HTERT RPE-1 (cell line): ENCODE measurements around the gene SLPI.

ENCODE experiments used
- in situ Hi-C: fragments of 300-500 bp; cut with MboI; formaldehyde crosslinking; loops from 4 replicates; pipeline ENCODE4 v1.14.3; 2020; ENCODE audit warnings: low sequenced_read_pairs

SLPI gene

DNA sequence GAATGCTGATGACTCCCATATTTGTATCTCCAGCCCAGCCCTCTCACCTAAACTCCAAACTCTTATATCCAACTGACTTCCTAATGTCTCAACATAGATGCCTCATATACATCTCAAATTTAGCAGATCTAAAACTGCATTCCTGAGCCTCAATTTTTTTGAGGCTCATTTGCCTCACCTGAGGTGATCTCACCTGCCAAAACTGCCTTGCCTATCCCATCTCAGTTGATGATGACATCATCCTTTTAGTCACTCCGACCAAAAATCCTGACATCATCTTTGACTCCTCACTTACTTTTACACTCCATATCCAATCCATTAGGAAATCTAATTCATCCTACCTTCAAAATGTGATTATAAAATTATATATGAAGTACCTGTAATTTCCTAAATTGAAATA, 25.6 kb upstream of the SLPI start:
- in situ Hi-C loops = no loop called here

DNA sequence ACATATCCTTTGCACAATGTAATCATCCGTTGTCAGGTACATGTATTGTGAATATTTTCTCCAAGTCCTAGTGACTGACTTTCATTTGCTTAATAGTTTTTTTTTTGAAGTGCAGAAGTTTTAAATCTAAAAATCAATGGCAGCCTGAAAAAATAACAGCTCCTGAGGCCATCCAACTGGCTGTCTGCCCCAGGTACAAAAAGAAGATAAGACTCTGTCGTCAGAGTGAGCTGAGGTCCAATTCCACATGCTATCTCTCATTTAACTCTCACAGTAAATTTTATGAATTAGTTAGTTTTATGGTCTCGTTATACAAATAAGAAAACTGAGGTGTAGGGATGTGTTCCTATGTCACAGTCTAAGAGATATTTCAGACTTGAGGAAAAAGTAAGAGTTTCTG, 21.0 kb upstream of the SLPI start:
- in situ Hi-C loops = no loop called here

DNA sequence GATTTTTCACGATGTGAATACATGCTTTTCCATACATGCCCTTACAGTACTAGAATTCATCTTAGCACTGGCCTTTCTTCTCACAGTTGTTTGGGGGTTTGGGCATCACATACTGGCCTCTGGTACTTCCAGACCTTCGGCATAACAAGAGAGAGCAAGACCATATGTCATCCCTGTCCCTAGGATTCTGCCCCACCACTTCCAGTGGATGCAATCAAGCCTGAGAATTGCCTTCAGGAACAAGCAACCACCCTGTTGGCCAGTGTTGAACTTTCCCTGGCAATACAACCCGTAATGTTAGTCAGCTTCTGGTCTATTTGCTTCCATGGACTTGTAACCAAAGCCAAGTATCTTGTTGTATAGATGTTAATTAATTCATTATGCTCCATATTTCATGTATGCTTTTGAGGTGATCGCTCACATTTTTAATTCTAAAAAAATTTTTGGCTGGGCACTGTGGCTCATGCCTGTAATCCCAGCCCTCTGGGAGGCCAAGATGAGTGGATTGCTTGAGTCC, 15.4 kb upstream of the SLPI start:
- in situ Hi-C loops = no loop called here

DNA sequence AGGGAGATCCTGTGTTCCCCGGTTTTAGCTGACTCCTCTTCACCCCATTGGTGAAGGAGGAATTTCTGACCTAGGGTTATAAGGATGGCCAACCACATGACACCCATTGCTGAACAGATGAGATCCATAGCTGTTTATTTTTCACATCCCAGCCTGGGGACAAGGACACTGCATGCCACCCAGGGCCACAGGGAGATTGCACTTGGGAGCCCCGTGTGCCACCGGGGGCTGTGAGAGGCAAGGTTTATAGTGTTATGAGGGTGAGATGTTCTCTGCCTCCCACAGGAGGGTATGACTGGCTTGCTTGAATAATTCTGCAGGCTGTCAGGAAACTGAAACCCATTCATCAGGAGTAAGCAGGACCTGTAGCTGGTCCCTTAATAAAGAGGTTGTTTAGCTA, 14.7 kb upstream of the SLPI start:
- in situ Hi-C loops = no loop called here

DNA sequence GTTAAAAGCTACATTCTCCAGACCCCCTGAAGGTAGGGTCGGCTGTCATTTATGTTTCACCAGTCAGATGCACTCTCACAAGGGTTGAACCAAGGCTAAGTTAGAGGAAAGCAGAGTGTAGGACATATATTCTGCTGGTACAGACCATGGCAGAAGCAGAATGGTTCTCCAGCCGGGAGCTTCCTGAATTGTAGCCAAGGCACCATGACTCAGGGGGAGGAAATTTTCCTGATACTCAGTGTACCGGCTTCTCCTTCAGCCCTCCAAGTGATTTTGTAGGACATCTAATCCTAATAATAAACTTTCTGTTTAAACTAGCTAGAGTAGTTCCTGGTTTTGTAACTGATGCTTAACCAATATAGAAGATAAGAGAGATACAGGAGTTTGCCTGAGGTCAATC, 14.2 kb upstream of the SLPI start:
- in situ Hi-C loops = no loop called here

DNA sequence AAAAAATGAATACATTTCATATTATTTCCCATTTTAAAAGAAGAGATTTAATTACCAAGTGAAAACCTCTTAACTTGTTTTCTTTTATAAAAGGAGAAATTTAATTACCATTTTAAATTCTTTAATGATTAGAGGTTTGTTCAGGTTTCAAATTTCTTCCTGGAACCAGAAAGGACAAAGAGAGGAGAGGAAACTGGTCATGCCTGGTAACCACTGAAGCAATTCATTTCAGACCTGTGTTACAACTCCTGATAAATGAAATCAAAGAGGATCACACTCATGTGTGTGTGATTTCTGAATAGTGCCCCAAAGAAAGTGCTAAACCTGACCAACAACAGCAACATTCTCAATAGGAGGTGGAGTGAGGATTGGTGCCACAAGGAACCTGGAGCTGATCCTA, 12.6 kb upstream of the SLPI start:
- in situ Hi-C loops = no loop called here

DNA sequence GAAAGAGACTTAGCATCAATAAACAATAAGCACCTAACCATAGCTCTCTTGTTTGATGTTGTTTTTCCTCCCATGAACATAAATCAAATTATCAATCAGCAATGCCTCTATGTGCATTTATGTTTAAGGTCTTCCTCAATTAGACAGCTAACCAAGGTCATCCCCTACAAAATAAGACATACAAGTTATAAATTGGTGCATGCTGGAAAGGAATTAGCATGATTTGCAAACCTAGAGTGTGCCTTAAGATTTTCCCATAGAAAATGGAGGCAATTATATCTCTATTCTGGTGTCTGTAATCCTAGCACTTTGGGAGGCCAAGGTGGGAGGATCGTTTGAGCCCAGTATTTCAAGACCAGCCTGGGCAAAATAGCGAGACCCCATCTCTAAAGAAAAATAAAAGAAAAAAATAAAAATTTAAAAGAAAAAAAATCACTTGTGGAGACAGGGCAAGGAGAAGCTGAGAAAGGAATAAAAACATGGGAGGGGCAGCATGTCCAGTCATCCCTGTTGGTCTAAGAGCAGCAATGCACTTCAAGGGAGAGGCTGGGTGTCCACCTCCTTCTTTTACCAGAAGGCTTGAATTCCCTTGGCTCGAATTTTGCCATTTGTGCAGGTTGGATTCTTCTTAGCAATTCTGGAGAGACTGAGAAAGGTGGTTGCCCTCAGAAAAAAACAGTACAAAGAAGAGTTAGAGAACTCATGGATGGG, 9.3 kb upstream of the SLPI start:
- in situ Hi-C loops = no loop called here

DNA sequence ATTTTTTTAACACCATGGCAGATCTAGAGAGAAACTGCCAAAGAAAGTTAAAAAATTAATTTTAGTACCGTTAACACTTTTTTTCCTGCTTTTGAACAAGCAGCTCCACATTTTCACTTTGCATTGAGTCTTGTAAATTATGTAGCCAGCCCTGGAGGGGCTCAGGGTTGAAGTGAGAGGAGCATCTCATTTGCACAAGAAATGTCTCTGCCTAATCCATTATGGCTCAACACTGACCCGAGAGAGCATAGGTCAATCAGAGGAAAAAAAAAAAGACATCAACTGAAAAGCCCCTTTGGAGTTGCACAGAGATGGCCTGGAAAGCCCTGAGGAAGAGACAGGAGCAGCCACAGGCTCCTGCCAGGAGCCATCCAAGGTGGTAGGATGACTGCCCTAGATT, 4.3 kb upstream of the SLPI start:
- in situ Hi-C loops = no loop called here

DNA sequence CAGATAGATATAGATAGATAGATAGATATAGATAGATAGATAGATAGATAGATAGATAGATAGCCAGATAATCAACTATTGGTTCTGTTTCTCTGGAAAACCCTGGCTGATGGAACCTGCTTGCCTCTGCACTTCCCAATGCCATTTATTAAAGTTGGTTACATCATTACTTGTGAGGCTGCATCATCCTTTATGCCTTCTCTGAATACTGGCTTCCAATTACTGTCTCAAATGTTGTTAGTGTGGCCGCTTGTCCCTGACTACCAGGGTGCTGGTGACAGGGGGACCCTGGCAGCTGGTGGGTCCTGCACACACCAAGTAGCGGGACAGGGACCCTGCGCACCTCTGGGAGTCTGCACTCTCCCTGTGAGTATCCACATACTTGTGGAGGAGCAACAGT, 3.9 kb upstream of the SLPI start:
- in situ Hi-C loops = no loop called here

DNA sequence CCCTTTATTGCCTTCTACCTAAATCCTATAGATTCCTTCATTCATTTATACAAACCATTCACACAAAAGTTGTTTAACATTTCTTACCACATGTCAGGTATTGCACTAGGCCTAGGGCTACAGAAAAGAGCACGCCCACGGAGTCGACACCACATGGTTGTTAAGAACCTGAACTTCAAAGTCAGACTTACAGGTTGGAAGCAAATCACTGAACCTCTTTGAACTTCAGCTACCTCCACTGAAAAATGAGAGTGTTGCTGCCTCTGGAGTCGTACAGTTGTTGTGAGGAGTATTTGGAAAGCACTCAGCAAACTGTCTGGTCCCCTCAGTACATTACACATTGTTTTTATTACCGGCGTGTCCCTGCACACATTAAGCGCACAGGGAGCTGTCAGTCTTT, 3.3 kb upstream of the SLPI start:
- in situ Hi-C loops = no loop called here

DNA sequence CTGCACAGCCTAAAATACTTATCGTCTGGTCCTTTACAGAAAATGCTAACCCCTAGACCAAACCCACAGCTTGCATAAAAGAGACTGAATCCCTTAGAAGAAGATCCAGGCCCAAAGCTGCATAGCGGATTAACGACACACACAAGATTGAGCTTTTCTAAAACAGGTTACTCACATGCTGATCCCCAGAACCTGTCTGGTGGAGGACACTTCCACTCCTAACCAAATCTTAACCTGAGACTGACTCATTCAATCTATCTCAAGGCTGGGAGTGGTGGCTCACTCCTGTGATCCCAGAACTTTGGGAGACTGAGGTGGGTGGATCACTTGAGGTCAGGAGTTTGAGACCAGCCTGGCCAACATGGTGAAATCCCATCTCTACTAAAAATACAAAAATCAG, 2.8 kb upstream of the SLPI start:
- in situ Hi-C loops = no loop called here

DNA sequence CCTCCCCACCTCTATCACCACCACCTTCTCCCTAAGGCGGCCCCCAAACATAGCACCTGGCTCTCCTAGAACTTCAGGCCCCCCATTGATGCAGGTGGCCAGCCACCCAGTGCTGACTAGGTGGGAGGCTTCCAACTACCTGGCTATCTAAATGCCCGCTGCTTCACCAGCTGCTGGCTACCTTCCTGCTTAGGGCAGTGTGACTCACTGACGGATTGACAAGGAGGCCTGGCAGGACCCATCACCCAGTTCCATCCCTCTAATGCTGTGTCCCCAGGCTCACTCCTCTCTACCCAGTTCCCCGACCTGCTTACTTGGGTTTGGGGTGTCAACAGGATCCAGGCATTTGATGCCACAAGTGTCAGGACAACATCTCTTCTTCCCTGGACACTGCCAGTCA, 1.1 kb downstream of the SLPI start:
- in situ Hi-C loops = no loop called here

DNA sequence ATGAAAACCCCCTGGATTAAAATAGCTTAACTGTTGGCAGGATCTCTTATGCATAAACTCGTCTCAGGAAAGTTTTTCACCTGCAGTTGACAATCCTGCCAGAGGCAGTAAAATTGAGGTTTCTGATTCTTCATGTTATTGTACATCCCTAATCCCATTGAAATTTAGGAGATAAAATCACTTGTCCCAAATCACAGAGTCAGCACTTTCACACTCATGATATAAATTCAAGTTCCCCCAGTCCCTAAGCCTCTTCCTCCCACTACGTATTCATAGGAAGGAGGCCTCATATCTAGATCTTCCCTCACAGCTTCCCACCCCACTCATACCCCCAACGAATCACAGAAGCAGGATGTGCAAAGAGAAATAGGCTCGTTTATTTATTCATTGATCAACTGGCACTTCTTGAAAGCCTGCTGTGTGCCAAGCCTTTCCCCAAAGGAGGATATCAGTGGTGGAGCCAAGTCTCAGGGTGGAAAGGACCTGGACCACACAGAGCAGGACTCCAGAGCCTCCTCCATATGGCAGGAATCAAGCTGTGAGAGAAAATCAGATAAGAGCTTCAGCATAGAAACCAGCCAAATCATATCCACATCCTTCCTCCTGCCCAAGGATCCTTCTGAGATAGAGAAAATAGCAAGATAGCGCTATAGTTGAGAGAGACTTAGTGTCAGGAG, 2.3 kb downstream of the SLPI start:
- in situ Hi-C loops = no loop called here

DNA sequence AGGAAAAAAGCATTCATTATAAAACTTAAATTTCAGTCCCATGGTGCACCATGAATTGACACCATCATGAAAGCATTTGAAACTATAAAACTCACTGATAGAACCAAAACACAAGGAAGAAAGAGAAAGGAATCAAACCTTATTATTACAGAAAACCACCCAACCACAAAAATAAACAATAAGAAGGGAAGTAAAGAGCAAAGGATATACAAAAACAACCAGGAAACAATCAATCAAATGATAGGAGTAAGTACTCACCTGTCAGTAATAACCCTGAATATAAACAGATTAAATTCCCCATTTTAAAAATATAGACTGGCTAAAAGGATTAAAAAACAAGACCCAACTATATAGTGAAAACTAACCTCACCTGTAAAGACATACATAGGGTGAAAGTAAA, 5.8 kb downstream of the SLPI start:
- in situ Hi-C loops = no loop called here

DNA sequence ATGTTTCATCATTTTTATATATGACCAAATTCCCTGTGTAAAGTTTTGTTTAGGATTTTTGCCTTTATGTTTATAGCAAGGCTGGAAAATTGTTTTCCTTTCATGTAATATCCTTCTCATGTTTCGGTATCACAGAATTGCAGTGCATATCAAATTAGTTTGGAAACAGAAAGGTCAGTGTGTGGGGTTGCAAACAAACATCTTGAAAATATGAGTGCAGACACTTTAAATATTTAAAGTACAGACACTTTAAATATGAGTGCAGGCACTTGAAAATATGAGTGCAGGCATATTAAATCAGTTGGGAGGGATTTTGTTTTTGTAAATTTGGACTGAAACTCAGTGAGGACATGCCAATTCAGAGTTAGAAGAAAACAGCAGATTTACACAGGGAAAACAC, 6.5 kb downstream of the SLPI start:
- in situ Hi-C loops = no loop called here

DNA sequence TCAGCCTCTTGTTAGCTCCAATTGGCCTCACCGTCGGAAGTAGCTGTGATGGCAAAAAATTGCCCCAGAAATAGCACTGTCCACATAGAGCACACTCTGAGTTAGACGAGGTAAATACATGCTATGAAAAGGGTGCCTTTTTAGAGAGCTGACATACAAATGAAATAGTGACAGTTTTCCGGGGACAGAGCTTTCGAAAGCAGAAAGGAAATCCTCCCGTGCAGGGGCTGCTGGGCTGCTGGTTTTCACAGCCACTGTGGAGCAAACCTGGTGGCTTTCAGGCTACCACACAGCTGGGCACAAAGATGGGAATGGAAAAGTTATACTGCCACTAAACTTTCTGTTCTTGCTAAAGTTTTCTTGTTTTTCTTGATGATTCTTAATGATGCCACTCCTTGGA, 8.3 kb downstream of the SLPI start:
- in situ Hi-C loops = no loop called here

DNA sequence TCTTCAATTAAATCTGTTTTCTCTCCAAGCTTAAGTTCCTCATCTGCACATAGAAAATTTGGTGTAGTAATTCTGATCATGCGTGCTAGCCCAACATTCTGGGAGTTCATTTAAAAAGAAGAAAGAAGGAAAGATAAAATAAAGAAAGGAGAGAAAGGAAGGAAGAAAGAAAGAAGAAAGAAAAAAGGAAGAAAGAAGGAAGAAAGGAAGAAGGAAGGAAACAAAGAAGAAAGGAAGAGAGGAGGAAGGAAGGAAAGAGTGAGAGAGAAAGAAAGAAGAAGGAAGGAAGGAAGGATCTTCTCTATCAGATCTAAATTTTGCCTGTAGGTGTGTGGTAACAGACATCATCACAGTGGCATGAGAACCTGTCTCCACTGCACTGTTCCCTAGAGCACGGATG, 16.2 kb downstream of the SLPI start:
- in situ Hi-C loops = no loop called here

DNA sequence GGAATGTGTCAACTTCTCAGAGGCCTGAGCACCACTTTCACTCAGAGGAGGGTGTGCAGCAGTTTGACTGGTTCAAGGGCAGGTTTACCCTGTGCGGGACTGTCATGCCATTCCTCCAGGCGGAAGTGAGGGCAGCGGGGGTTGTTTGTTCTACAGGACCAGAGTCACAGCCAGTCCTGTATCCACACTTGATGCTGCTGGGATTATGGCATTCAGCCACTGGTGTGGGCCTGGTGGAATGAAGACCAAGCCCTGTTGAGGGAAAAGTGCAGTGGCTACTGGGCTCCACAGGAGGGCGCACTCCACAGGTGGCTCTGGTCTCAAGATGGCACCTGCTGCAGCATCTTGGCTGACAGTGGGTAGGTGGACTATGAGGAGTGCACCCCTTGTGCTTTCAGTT, 18.4 kb downstream of the SLPI start:
- in situ Hi-C loops = no loop called here

DNA sequence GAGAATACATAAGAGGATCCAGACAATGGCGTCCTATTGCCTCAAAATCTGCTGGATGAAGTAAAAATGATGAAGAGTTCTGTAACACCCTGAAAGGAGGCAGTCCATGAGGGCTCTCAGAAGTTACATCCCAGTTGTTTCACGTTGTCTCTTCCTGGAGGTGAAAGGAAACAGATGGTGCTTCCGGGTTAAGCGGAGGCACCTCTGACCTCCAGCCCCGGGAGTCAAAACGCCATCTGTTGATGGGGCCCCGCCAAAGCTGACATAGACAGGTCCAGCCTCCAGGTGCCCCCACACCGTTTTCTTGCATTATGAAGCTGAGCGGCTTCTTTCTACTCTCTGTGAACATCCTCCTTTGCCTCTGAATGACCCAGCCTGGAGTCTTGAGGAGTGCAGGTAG, 23.7 kb downstream of the SLPI start:
- in situ Hi-C loops = no loop called here

DNA sequence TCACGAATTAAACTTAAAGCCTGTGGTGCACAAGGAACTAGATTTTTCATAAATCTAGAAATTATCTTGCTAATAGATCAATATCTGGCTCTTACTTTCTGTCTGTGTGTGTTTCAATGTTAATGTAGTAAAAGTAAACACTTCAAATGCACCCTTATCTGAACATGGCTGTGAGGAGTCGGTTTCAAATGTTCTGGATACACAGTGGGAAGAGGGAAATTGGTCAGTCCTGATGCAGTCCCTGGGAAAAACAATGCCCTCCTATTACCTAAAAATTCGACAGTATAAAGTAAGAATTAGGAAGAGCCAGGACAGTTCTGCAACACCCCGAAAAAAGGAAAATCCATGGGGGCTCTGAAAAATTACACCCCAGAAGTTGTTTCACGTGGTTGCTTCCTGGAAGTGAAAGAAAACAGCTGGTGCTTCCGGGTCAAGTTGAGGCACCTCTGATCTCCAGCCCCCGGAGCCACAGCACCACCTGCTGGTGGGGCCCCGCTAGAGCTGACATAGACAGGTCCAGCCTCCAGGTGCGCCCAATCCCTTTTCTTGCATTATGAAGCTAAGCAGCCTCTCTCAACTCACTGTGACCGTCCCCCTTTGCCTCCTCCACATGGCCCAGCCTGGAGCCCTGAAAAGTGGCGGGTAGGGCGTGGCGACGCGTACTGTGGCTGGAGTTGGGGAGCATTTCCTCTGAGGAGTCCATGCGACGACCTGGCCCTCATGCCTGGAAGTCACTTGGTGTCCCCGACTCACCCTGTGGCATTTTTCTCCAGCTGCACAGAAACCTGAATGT, 24.9 kb downstream of the SLPI start:
- in situ Hi-C loops = no loop called here

DNA sequence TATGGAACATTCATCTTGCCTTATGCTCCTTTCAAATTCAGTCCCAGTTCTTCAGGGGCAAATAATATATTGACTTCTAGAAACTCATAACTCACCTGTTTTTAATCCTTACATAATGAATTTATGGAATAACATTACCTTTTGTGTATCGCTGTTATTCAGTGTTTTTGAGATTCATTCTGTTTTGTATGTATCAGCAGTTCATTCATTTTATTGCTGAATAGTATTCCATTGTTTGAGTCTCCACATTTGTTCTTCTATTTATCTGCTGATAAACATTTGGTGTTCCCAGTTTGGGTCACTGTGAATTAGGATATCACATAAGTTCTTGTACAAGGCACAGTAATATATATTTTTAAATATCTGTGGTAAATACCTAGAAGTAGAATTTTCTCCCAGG, 28.1 kb downstream of the SLPI start:
- in situ Hi-C loops = no loop called here

DNA sequence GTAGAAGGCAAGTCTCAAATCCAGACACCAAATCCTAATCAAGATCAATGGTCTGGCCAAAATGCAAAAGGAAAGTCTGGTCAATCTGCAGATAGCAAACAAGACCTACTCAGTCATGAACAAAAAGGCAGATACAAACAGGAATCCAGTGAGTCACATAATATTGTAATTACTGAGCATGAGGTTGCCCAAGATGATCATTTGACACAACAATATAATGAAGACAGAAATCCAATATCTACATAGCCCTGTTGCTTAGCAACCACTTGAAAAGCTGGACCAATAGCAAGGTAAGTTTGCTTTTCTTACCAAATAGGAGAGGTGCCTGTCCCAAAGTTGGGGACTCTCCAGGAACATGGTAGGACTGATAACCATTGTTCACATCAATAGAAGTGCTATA, 31.2 kb downstream of the SLPI start:
- in situ Hi-C loops = no loop called here
